NCI-H146 treated with DMSO at 0.1 percent for 48 hours (cell line): ENCODE measurements around the gene TMEM202.
A peak's percentile ranks its signal among the peaks of the same experiment; 100 is the strongest.
"Not testable (repeated sequence)": the region's sequence is repeated elsewhere in the genome, so short reads cannot be mapped to it uniquely, and the experiment has no call there.

Experiments
- DNase-seq: peaks from one replicate; lab custom pipeline; 2025; ENCODE audit not compliant: unreplicated experiment; lab: John Stamatoyannopoulos, UW

TMEM202 gene

DNA sequence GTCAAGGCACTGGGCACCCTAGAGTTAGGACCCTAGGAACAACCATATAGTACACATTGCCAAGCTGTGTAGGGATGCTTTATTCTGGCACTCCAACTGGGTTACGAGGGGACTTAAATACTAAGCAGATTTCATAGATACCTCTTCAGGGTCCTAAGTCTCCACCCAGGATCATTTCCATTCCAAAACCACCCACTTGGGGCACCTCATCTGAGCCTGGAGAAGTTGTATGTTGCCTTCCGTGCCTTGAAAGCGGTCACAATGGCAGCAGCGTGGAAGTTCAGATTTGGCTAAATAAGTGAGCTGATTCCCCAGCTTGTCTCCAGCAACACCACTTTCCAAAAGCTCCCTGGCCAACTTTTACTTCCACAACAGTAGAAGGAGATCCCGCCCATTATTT lies 4.6 kb downstream of the TMEM202 start:
- DNase-seq, result no peak

DNA sequence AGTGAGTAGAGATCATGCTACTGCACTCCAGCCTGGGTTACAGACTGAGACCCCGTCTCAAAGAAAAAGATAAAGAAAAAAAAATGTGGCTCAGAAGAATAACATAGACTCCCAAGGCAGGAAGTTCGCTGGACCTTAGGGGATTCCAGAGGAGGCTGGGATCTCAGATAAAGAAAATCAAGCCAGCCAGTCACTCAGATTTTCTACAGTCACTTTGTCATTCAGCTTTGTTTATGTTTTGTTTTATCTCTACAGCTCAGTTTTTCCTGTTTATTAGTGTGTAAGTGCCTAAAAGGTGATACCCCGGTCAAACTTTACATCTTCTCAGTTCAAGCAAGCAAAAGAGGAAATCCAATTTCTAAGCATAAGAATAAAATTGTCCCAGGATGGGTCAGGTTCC lies 6.3 kb downstream of the TMEM202 start:
- DNase-seq, result no peak

DNA sequence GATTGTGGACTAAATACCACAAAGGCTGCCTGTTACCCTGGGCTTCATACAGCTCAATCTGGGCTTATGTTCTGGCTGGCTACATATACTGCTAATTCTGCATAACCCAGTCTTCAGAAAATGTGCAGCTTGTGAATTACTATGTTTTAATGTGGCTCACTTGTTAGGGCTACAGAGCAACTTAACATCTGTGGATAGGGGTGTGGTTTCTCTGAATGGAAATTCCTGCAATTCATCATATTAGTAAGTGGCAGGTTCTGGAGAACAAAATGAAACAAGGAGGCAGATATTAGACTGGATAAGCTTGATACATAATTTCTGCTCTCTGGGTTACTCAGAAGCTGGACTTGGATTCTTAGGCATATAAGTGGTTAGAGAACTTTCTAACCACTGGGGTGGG lies 6.7 kb downstream of the TMEM202 start:
- DNase-seq, result no peak

DNA sequence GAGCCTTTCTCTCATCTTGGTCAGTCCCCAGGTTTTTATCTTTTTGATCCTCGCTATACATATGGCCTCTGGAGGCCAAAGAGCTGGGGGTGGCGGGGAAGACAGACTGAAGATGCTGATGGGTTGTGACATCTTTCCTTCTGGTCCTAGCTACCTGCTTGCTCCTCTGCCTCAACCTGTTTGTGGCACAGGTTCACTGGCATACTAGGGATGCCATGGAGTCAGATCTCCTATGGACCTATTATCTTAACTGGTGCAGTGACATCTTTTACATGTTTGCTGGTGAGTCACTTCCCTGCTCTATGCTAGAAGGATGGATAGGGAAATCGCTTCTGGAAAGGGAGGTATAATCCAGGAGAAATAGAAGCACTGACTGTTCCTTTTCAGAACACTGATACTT lies 8.8 kb downstream of the TMEM202 start:
- DNase-seq, result no peak

DNA sequence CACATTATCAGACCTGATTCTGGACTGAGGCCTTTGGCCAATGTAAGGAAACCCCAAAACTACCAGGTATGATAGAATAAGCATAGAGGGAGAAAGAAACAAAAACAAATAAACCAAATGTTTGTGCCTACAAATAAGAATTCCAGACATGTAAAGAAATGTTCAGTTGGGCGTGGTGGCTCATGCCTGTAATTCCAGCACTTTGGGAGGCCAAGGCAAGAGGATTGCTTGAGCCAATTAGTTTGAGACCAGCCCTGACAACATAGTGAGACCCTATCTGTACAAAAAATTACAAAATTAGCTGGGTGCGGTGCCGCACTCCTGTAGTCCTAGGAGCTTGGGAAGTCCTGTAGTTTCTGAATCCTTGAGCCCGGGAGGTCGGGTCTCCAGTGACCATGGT lies 13.0 kb downstream of the TMEM202 start:
- DNase-seq, result no peak

DNA sequence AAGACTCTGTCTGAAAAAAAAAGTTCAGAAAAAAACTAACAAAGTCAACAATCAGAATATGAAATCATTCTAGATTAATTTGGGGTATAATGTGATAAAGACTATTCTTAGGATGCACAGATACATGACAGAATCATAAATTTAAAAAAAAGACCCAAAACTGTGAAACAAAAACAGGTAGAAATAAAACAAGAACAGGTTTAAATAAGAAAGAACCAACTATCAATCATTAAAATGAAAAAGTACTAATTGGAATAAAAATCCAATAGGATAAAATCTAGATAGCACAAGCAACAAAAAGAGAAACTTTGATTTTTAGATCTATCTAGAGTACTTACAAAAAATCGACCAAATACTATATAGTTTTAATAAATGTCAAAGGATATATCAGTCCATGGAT lies 13.4 kb downstream of the TMEM202 start:
- DNase-seq, result no peak

DNA sequence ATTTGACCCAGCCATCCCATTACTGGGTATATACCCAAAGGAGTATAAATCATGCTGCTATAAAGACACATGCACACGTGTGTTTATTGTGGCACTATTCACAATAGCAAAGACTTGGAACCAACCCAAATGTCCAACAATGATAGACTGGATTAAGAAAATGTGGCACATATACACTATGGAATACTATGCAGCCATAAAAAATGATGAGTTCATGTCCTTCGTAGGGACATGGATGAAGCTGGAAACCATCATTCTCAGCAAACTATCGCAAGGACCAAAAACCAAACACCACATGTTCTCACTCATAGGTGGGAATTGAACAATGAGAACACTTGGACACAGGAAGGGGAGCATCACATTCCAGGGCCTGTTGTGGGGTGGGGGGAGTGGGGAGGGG lies 15.2 kb downstream of the TMEM202 start:
- not testable (repeated sequence) for DNase-seq

DNA sequence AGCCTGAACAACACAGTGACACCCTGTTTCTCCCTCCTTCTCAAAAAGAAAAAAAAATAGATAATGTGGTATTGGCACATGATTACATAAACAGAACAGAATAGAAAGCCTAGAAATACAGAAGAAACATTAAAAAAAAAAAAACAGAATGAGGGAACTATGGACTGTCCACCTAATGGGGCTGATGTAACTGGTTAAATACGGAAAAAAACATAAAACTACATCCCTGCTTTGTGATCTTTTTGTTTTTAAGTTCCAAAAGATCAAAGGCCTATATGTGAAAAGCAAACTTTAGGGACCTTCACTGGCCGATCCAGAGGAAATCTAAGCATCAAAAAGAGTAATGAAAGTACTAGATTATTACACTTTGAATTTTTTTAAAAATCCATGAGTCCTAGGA lies 17.2 kb downstream of the TMEM202 start:
- DNase-seq, result no peak

DNA sequence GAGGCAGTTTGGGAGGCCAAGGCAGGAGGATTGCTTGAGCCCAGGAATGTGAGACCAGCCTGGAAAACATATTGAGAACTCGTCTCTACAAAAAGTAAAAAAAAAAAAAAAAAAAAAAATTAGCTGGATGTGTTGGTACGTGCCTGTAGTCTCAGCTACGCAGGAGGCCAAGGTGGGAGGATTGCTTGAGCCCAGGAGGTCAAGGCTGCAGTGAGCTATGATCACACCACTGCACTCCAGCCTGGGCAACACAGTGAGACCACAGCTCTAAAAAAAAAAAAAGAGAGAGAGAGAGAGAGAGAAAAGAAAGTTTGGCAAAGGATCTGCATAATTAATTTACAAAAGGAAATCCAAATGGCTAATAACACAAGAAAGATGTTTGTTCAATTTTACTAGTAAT lies 21.7 kb downstream of the TMEM202 start:
- DNase-seq, result not testable (repeated sequence)

DNA sequence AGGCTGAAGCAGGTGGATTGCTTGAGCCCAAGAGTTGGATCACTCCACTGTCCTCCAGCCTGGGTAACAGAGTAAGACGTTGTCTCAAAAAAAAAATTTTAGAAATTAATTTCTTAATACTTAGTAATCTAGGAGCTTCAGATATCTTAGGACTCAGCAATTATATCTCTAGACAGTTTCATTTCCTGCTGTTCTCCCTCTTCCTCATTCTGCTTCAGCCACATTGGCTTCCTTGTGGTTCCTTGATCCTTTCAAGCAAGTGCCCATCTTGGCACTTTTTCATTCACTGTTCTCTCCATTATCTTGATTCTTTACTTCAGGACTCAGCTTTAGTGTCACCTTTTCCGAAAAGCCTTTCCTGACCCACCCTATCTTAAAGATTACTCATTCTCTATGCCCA lies 22.5 kb downstream of the TMEM202 start:
- no peak for DNase-seq

DNA sequence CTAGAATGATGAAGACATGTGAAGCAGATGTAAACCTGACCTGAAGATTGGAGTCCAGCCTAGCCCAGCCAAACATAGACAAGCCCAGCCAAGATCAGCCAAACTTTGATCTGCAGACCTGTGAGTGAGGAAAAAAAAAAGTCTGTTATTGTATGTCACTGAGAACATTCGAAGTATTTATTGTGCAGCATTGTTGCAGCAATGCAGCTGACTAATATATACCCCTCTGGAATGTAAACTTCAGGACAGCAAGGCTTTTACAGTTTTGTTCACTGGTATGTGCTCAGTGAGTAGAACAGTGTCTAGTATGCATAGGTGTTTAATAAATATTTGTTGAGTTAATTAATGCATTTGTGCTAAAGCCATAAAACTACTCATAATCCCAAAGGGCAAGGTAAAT lies 23.4 kb downstream of the TMEM202 start:
- DNase-seq, result no peak

DNA sequence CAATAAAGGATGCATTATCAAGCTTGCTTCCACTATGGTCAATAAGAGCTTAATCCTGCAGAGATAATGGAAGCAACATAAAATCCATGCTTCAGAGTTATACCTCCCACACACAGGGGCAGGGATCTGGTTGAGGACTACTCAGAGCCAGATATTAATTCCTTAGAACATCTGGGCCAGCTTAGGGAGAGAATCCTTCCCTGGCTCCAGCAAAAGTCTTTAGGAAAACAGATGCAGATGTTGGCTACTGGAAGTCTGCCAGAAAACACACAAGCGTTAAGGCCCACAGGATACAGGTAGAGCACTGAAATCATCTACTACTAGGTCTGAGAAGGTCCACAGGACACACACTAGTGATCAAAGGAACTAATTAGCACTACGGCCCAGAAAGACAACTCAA lies 25.2 kb downstream of the TMEM202 start:
- DNase-seq, result no peak

DNA sequence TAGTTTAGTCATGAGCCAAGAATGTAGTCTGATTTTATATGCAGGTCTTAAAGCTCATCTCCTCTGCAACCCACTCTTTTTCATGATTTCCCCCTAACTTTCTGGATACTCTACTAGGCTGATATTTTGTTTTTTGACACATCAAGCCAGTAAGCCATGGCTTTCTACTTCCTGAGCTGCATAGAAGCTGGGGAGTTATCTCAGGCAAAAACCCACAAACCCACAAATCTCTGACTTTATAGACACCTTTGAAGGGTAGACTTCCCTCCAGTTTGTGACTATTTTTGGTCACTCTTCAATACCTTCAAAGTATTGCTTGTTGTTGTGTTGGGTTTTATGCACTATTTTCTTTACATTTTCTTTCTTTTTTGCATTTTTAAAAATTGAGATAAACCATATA lies 28.6 kb downstream of the TMEM202 start:
- no peak for DNase-seq

DNA sequence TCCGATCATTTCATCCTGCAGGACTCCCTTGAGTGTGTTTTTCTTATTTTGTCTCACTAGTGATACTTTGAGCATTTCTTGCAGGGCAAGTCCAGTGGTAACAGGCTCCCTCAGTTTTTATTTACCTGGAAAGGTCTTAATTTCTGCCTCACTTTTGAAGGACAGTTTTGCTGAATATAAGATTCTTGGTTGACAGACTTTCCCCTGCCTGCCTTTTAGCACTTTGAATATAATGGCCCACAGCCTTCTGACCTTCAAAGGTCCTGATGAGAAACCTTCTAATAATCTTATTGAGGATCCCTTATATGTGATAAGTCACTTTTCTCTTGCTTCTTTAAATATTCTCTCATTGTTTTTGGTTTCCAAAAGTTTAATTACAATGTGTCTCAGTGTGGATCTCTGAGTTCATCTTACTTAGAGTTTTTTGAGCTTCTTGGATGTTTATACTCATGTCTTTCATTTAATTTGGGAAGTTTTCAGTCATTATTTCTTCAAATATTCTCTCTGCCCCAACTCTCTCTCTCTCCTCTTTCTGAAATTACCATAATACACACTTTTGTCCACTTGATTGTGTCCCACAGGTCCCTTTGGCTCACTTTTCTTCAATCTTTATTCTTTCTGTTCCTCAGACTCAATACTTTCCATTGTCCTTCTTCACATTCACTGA lies 39.7 kb downstream of the TMEM202 start:
- DNase-seq, result no peak

DNA sequence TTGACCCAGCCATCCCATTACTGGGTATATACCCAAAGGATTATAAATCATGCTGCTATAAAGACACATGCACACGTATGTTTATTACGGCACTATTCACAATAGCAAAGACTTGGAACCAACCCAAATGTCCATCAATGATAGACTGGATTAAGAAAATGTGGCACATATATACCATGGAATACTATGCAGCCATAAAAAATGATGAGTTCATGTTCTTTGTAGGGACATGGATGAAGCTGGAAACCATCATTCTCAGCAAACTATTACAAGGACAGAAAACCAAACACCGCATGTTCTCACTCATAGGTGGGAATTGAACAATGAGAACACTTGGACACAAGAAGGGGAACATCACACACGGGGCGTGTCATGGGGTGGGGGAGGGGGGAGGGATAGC lies 44.7 kb downstream of the TMEM202 start:
- DNase-seq, result not testable (repeated sequence)

DNA sequence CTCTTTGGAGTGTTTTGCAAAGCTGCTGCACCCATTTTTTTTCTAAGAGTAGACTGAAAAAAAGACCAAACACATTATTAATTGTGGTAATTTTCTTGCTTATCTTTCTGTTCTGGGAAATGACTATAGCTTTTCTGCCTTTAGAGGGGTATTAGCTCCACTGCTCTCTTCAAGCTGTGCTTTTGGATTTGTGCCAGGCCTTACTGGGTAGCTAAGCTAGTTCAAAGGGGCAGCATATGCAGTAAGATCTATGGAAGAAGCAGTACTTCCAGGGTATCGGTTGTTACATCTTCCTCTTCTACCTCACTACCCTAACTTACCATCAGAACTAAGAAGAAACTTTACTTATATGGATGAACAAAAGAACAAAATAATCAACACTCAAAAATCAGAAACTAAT lies 47.3 kb downstream of the TMEM202 start:
- DNase-seq, result peak; percentile 33

DNA sequence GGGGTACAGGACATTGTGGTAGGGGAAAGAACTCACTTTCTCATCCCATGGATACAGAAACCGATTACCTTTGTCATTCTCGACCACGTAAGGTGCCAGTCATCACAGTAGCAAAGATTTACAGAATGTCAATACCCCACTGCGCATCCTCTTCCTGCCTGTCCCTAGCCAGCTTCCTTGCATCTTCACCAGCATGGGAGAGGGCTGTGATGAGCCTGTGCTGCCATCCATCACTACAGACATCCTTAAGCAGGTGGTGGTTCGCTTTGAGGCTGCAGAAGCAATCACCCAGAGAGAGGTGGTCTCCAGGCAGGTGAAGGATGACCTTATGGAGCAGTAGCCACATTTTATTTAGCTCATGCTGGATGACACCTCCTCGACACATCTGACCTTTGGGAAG lies 52.7 kb downstream of the TMEM202 start:
- DNase-seq, result no peak

DNA sequence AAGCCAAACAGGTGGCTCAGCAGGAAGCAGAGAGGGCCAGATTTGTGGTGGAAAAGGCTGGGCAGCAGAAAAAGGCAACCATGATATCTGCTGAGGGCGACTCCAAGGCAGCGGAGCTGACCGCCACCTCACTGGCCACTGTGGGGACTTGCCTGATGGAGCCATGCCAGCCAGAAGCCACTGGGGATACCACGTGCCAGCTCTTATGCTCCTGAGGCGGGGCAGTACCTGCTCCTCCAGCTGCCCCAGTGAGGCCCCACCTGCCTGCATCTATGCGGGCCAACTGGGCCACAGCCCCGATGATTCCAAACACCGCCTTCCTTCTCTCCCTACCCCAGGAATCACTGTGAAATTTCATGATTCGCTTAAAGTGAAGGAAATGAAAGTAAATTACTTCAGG lies 53.1 kb downstream of the TMEM202 start:
- no peak for DNase-seq

DNA sequence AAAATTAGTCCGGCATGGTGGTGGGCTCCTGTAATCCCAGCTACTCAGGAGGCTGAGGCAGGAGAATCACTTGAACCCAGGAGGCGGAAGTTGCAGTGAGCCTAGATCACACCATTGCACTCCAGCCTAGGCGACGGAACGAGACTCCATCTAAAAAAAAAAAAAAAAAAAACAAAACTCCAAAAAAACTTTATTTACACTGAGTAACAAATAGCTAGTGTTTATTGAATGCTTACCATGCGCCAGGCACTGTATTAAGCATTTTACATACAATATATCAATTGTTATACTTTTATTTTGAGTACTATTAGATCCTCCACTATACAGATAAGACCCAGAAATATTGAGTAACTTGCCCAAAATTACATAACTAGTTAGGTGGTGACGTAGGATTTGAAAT lies 58.6 kb downstream of the TMEM202 start:
- no peak for DNase-seq
